Measurements from ENCODE around the gene SLC24A4. TPM values are rescaled to one million over a fixed set of nuclear protein-coding genes. Genes with fewer than 3 reads are reported as not detected.

SLC24A4 gene
- total RNA-seq, 2 donors from 2014 or later = 0.11 to 0.17 TPM

DNA sequence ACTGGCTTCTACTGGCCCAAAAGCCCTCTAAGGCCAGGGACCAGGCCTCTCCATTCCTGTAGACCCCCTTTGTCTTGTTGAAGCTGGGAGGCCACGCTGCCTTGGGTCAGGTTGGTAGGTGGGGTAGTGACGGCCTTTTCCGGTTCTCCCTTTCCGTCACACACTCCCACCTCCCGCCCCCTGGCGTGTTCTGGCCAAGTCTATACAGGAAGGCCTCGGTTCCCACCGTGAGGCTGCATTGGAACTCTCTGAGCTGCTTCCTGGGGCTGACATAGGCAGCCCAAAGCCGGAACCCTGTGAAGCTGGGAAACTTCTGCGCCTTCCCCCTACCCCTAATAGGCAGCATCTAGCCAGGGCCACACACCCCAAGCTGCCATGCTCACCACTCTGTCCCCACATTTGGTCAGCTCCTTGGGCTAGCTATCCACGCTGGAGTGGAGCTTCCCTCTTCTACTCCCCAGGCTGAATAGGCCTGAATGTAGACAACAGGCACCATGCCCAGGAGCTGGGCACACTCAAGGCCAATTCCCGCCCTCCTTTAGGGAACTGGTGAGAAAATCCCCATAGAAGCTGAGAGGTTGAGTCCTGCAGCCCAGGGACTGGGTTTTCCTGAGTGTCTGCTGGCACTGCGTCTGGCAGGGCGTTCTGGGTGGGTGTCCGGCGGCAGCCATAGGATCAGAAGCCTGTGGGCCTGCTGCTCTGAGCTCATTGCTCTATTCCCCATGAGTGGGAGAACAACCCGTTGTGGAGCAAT lies 226.3 kb downstream of the SLC24A4 start:
- TF ChIP-seq, protein P1, sequence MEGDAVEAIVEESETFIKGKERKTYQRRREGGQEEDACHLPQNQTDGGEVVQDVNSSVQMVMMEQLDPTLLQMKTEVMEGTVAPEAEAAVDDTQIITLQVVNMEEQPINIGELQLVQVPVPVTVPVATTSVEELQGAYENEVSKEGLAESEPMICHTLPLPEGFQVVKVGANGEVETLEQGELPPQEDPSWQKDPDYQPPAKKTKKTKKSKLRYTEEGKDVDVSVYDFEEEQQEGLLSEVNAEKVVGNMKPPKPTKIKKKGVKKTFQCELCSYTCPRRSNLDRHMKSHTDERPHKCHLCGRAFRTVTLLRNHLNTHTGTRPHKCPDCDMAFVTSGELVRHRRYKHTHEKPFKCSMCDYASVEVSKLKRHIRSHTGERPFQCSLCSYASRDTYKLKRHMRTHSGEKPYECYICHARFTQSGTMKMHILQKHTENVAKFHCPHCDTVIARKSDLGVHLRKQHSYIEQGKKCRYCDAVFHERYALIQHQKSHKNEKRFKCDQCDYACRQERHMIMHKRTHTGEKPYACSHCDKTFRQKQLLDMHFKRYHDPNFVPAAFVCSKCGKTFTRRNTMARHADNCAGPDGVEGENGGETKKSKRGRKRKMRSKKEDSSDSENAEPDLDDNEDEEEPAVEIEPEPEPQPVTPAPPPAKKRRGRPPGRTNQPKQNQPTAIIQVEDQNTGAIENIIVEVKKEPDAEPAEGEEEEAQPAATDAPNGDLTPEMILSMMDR (IDR thresholded peaks at IDR 0.05) = no peak
- H3K4me3 ChIP-seq = no peak overlapping the region
- no peaks in the 10 kb centered on the region for H3K27me3 ChIP-seq
- no peaks in the 10 kb centered on the region for H3K4me1 ChIP-seq
- DNase-seq = no peak
- no peak overlapping the region for H3K9ac ChIP-seq (ENCODE audit: low read depth in 2 of 2, low read length in 2 of 2)
- no peaks in the 10 kb centered on the region for H3K36me3 ChIP-seq
- H3K27ac ChIP-seq = no peak overlapping the region
- no peaks in the 10 kb centered on the region for H3K9me3 ChIP-seq
- intact Hi-C loops (cut with DNase I) = no loop called here

DNA sequence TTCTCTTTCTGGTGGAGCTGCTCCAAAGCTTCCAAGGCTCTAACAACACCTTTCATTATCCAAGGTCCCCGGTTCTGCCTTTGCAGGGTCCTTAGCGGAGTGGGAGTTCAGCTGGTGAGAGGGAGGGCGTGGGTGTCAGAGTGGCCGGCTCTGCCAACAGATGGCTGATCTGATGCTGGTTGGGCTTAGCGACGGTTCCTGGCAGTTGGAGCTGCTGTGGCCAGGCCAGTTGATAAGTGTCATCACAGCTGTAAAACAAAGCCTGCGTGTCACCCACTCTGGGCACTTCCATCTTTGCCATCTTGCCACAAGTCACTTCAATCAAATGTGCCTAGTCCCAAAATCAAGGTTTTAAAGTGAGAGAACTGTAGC lies 226.9 kb downstream of the SLC24A4 start:
- Histone ChIP-seq H3K4me3 (no peak overlapping the region), H3K36me3 (no peaks in the 10 kb centered on the region), H3K9ac (ENCODE audit: low read depth in 2 of 2, low read length in 2 of 2) (no peak overlapping the region), H3K27me3 (no peaks in the 10 kb centered on the region), H3K27ac (no peak overlapping the region), H3K4me1 (no peaks in the 10 kb centered on the region), H3K9me3 (no peaks in the 10 kb centered on the region)
- TF ChIP-seq, protein P1 (IDR thresholded peaks at IDR 0.05) = no peak
- intact Hi-C loops (cut with DNase I) = no loop called here
- DNase-seq = no peak

Other genes starting within 250 kb of the SLC24A4 start
- 10 to 100 TPM; 20.6 to 21.8 TPM for gene ATXN3, start 216.6 kb upstream of the SLC24A4 start, total RNA-seq
- 100 to 1,000 TPM; 167 to 185 TPM for gene NDUFB1, start 201.5 kb upstream of the SLC24A4 start, total RNA-seq
- gene CPSF2, start 201.2 kb upstream of the SLC24A4 start, total RNA-seq = 10 to 100 TPM; 59.8 to 64.6 TPM
- 10 to 100 TPM; 18.4 to 23.2 TPM for gene RIN3, start 190.6 kb downstream of the SLC24A4 start, total RNA-seq

All from colonic mucosa (tissue), 4 donors.